ENCODE data around the gene MMP17.

MMP17 gene

GRCh38 chr12:131850856-131851559 lies 22.8 kb downstream of the MMP17 start:
- DNase-seq (ENCODE audit: low spot score) = no peak

- DNase-seq (ENCODE audit: low spot score) = no peak
These were observed 23.8 kb downstream of the MMP17 start for GRCh38 chr12:131851741-131852550.

GRCh38 chr12:131852551-131853299 lies 24.5 kb downstream of the MMP17 start:
- DNase-seq (ENCODE audit: low spot score) = no peak

- no peak for DNase-seq (ENCODE audit: low spot score)
These were observed 25.9 kb downstream of the MMP17 start for GRCh38 chr12:131853832-131854797.

- DNase-seq (ENCODE audit: low spot score) = no peak
These were observed 26.8 kb downstream of the MMP17 start for GRCh38 chr12:131854861-131855476.

- DNase-seq (ENCODE audit: low spot score) = no peak
These were observed 27.4 kb downstream of the MMP17 start for GRCh38 chr12:131855521-131856142.

GRCh38 chr12:131856366-131857097 lies 28.3 kb downstream of the MMP17 start:
- DNase-seq (ENCODE audit: low spot score) = no peak

- no peak for DNase-seq (ENCODE audit: low spot score)
These were observed 30.0 kb downstream of the MMP17 start for GRCh38 chr12:131857908-131858850.

GRCh38 chr12:131860472-131861260 lies 32.5 kb downstream of the MMP17 start:
- no peak for DNase-seq (ENCODE audit: low spot score)

GRCh38 chr12:131861261-131862083 lies 33.3 kb downstream of the MMP17 start:
- DNase-seq (ENCODE audit: low spot score) = no peak

- no peak for DNase-seq (ENCODE audit: low spot score)
These were observed 33.9 kb downstream of the MMP17 start for GRCh38 chr12:131862084-131862441.

GRCh38 chr12:131862600-131862993 lies 34.4 kb downstream of the MMP17 start:
- no peak for DNase-seq (ENCODE audit: low spot score)

- no peak for DNase-seq (ENCODE audit: low spot score)
These were observed 35.0 kb downstream of the MMP17 start for GRCh38 chr12:131862994-131863710.

GRCh38 chr12:131863711-131864396 lies 35.7 kb downstream of the MMP17 start:
- no peak for DNase-seq (ENCODE audit: low spot score)

- DNase-seq (ENCODE audit: low spot score) = no peak
These were observed 36.3 kb downstream of the MMP17 start for GRCh38 chr12:131864469-131864868.
